ENCODE results near the gene TAOK3. TPM values are rescaled to one million over a fixed set of nuclear protein-coding genes. Genes with fewer than 3 reads are reported as not detected.
"Not testable (repeated sequence)": the region's sequence is repeated elsewhere in the genome, so short reads cannot be mapped to it uniquely, and the experiment has no call there.

The TAOK3 gene
- polyA plus RNA-seq, 4 donors: 25.8 to 35.5 (median 32.9) TPM

DNA sequence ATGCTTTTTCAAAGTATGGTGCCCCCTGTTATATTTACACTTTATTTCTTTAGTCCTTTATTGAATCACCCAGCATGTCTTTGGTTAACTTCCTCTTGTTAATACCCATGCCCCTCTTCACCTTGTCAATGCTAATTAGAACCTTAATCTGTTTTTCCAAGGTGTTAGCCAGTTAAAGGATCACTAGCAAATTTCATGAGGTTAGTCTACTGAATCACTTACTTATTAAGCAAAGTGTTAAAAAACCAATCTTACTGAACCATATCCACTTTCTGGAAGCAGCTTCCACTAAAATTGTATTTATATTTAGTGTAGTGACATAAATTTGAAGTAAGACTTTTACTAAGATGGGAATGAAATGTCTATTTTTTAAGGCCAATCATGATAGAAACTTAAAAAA lies 27.9 kb downstream of the TAOK3 start:
- no peak for DNase-seq (ENCODE audit: low read depth in 4 of 4, low spot score in 3 of 4)

DNA sequence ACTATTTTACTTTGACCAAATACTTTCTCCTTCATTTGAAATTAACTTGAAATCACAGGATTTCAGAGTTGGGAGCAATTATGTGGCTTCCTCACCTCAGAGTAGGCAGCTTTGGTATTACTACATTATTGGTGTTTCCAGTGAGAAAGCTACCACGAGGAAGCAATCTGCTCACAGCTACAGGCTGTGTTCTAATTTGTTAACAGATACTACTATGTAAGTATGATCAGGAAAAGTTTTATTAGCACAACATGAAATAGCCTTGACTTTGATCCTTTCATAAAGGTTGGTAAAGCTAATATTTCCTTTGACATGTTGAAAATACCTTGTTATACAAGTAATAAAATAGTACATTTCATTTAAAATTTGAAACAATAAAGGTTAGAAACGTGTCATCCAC lies 30.6 kb downstream of the TAOK3 start:
- DNase-seq (ENCODE audit: low read depth in 4 of 4, low spot score in 3 of 4): no peak

GRCh38 chr12:118337194-118337838 lies 35.4 kb downstream of the TAOK3 start:
- no peak for DNase-seq (ENCODE audit: low read depth in 4 of 4, low spot score in 3 of 4)

DNA sequence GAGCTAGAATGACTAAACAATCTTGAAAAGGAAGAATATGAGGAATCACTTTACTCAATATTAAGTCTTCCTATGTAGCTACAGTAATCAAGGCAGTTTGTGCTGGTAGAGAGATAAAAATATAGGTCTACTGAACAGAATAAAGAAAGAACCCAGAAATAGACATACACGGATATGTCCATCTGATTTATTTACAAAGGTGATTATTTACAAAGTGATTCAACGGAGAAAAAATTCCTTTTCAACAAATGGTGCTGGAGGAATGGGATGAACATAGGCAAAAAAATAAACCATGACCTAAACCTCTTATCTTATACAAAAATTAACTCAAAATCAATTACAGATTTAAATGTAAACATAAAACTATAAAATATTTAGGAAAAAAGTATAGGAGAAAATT lies 36.6 kb downstream of the TAOK3 start:
- no peak for DNase-seq (ENCODE audit: low read depth in 4 of 4, low spot score in 3 of 4)

DNA sequence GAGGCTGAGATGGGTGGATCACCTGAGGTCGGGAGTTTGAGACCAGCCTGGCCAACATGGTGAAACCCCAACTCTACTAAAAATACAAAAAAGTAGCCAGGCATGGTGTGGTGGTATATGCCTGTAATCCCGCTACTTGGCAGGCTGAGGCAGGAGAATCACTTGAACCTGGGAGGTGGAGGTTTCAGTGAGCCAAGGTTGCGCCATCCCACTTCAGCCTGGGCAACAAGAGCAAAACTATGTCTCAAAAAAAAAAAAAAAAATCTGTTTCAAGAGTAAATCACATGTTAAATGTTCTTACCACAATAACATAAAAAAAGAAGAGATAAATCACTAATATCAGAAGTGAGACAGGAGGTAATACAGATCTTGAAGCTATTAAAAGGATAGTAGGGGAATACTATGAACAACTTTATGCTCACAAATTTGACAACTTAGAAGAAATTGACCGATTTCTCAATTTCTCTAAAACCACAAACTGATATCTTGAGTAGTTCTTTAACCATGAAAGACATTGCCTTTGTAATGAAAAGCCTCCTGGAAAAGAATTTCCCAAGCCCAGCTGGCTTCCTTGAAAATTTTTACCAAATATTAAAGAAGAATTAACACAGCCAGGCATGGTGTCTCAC lies 37.7 kb downstream of the TAOK3 start:
- no peak for DNase-seq (ENCODE audit: low read depth in 4 of 4, low spot score in 3 of 4)

DNA sequence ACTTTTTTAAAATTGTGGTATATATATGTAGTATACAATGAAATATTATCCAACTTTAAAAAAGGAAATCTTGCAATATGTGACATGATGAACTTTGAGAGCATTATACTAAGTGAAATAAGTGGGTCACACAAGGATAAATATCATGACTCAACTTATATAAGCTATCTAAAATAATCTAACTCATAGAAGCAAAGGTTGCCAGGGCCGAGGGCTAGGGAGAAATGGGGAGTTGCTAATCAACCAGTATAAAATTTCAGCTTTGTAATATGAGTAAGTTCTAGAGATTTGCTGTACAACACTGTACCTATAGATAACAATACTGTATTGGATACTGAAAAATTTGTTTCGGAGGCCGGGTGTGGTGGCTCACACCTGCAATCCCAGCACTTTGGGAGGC lies 38.5 kb downstream of the TAOK3 start:
- DNase-seq (ENCODE audit: low read depth in 4 of 4, low spot score in 3 of 4): no peak

DNA sequence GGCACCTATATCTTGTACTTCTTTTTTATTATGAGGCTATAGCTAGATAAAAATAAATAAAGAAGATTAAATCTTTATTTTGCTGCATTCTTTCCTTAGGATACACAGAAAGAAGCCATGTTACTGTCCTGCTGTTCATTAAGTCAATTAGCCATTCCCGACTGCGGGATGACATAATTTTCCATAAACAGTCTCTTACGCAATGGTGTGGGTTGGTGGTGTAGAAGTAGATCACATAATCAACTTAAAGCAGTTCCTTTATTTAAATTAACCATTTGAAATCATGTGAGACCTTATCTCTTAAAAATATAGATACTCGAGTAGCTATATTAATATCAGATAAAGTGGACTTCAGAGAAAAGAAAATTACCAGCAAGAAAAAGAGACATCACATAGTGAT lies 40.2 kb downstream of the TAOK3 start:
- no peak for DNase-seq (ENCODE audit: low read depth in 4 of 4, low spot score in 3 of 4)

DNA sequence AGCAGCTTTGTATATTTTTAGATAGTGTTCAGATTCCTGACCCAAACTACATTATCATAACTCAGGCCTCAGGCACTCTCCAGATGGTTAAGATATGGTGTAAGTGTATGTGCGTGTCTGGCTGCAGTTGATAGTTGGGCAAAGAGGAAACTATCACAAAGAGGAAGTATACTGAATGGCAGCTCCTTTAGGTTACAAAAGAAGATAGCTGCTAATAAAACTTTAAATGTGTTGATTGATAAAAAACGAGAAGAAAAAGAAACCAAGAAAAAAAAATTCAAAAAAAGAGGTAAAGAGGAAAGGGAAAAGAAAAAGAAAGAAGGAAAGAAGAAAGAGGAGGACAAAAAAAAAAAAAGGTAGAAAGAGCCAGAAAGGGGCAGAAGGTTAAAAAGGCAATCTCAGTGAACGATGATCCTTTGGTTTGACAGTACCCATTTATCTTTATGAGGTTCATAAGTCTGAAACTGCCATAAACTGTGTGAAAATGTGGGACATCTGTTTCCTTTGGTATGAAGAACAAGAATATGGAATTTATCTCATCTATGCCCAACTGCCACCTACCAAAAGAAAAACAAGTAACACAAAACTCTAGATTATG lies 42.2 kb downstream of the TAOK3 start:
- DNase-seq (ENCODE audit: low read depth in 4 of 4, low spot score in 3 of 4): no peak

DNA sequence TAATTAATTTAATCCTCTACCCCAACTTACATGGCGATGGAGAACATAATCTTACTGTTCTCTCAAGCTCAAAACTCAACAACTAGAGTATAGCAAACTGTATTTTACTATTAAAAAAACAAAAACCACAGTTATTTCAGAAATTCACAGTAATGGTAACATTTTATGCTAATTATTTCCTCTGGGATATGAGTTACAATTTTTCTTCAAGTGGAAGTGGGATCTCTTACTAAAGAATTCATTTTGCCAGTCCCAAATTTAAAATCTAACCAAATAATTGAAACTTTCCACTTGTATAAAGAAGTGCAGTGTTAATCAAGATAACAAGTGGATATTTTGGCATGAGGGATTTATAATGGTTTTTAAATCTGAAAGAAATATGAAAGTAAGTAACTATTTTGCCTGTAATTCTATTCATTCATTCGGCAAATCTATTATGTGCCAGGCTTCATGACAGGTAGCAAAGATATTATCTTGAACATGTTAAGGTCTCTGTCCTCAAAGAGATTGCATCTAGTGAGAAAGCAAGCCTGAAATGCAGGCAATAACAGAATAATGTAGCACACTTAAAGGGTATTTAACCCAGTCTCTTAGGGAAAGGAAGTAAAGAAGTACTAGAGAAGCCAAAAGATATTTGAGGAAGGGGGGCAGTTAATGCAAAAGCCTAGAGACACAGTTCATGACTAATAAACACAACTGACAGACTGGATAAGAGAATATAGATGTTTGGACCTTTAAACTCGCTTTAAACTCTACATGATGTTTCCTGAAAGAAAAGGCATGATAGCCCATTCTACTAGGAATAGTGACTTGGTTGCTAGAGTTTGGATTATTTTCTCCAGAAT lies 44.0 kb downstream of the TAOK3 start:
- DNase-seq (ENCODE audit: low read depth in 4 of 4, low spot score in 3 of 4): no peak

- DNase-seq (ENCODE audit: low read depth in 4 of 4, low spot score in 3 of 4): no peak
These were observed 45.3 kb downstream of the TAOK3 start for GRCh38 chr12:118327391-118327790.

- no peak for DNase-seq (ENCODE audit: low read depth in 4 of 4, low spot score in 3 of 4)
These were observed 45.7 kb downstream of the TAOK3 start for GRCh38 chr12:118326991-118327390.

- no peak for DNase-seq (ENCODE audit: low read depth in 4 of 4, low spot score in 3 of 4)
These were observed 47.6 kb downstream of the TAOK3 start for GRCh38 chr12:118325081-118325480.

- no peak for DNase-seq (ENCODE audit: low read depth in 4 of 4, low spot score in 3 of 4)
These were observed 53.1 kb downstream of the TAOK3 start for GRCh38 chr12:118319627-118320026.

- DNase-seq (ENCODE audit: low read depth in 4 of 4, low spot score in 3 of 4): no peak
These were observed 54.0 kb downstream of the TAOK3 start for GRCh38 chr12:118318744-118319143.

DNA sequence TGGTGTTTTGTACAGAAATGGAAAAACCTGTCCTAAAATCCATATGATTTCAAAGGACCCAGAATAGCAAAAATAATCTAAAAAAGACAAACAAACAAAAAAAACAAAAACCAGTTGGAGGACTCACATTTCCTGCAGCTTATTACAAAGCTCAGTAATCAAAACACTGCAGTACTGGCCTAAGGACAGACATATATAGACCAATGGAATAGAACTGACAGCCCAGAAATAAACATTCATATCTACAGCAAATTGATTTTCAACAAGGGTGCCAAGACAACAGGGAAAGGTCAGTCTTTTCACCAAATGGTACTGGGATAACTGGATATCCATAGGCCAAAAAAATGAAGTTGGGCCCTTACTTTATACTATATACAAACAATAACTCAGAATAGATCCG lies 55.0 kb downstream of the TAOK3 start:
- no peak for DNase-seq (ENCODE audit: low read depth in 4 of 4, low spot score in 3 of 4)

- DNase-seq (ENCODE audit: low read depth in 4 of 4, low spot score in 3 of 4): no peak
These were observed 56.9 kb downstream of the TAOK3 start for GRCh38 chr12:118315821-118316220.

- DNase-seq (ENCODE audit: low read depth in 4 of 4, low spot score in 3 of 4): no peak
These were observed 60.1 kb downstream of the TAOK3 start for GRCh38 chr12:118312578-118312977.

DNA sequence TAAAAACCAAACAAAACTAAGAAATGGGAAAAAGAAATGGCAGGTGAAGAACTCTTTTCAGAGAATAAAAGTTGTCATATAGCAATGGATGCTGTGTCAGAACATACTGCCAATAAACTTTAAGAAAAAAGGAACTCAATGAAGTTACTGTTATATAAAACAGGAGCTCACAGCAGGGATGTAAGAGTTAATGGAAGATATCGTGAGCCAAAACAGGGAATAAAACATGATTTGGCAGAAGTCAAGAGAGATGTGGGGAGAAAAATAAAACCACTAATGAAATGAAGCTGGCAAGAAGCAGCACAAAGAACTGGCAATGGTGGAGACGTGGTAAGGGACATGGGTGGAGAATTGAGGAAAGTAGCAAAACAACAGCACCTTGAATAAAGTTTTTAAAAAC lies 61.0 kb downstream of the TAOK3 start:
- no peak for DNase-seq (ENCODE audit: low read depth in 4 of 4, low spot score in 3 of 4)

- no peak for DNase-seq (ENCODE audit: low read depth in 4 of 4, low spot score in 3 of 4)
These were observed 62.4 kb downstream of the TAOK3 start for GRCh38 chr12:118310320-118310719.

- DNase-seq (ENCODE audit: low read depth in 4 of 4, low spot score in 3 of 4): not testable (repeated sequence)
These were observed 64.7 kb downstream of the TAOK3 start for GRCh38 chr12:118308006-118308405.
